Inflammatory macrophage treated with lipopolysaccharide for 4 hours (primary cell): ENCODE measurements around the gene ADGRG4.

Experiments used
- DNase-seq: peaks from one replicate; pipeline ENCODE4 v3.0.0-alpha.2; 2020

The ADGRG4 gene

DNA sequence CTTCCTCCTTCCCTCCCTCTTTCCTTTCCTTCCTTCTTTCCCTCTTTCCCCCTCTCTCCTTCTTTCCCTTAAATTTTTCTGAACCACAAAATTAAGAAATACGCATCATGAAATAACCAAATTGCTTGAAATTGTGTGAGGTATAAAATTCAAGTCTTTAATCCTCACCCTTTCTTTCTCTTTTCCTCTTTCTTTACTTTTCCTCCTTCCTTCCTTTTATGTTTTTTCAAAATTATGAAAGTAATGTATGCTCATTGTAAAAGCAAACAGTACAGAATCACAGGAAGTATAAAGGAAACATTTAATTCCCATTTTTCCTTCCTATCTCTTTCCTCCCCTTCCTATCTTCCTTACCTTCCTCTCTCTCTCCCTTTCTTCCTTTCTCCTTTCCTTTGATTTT lies 5.4 kb downstream of the ADGRG4 start:
- DNase-seq, result no peak

DNA sequence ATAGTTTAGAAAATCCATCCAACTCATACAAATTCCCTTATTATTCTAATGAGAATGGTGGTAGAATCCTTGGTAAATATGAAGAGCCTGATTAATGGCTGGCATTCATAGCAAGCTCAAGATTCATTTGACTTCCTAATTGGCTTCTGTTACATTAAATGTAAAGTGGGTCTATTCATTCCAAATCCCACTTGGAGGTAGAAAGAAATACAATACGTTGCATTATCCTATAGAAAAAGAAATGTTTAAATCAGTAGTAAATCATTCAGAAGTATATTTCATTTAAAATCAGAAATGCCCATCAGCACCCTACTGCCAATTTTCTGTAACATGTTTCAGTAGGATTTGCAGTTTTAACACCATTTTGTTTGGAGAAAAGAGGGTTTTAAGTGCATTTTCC lies 6.7 kb downstream of the ADGRG4 start:
- no peak for DNase-seq

DNA sequence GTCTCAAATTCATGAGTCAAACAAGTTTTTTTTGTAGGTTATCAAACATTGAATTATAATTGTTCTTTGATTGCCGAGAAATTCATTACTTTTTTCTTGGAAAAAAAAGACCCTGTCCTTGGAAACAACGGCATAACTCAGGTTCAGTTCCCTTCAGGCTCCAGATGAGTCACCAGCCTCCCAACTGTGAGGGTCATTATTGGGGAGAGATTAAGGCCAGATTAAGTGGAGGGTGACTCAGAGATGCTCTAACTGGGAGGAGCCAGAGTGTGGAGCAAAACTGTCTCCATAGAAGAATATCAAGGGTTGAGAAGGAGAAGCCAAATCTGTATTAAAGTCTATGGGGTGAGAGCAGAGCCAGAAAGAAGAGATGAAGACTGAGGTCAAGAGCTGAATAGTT lies 9.6 kb downstream of the ADGRG4 start:
- no peak for DNase-seq

DNA sequence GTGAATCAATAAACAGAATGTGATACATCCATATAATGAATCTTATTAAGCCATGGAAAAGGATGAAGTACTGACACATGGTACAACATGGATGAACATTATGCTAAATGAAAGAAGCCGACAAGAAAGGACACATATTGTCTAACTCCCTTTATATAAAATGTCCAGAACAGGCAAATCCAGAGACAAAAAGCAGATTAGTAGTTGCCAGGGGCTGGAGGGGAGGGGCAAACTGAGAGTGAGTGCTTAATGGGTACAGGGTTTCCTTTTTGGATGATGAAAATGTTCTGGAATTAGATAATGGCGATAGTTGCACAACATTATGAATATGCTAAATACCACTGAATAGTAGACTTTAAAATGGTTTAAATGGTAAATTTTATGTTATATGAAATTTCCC lies 17.4 kb downstream of the ADGRG4 start:
- no peak for DNase-seq

DNA sequence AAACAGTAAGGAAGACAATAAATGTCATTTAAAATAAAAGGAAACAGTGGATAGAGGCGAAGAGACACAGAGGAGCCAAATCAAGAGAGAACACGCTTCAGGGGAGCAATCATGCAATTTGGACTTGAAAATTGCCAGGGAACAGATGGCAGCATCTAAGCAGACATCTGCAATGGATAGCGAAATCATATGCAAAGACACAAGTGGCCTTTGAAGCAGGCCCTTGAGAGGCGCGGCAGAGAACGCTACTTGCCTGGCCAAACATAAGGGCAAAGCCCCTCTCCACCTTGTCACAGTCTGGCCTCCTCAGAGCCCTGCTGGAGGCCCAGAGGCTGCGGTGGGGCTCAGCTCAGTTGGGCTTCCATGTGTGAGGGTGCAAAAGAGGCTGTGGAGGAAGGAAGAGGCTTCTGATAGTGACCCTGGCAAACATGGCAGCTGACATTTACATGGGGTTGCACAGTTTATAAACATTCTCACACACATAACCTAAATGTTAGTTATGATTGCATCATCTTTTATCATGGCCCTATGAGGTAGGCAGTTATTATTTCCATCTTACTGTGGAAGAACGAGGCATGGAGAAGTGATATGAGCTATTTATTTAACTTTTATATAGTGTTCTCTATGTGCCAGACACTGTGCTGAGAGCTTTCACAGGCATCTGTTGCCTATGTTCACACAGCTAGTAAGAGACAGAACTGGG lies 18.3 kb downstream of the ADGRG4 start:
- DNase-seq, result no peak

DNA sequence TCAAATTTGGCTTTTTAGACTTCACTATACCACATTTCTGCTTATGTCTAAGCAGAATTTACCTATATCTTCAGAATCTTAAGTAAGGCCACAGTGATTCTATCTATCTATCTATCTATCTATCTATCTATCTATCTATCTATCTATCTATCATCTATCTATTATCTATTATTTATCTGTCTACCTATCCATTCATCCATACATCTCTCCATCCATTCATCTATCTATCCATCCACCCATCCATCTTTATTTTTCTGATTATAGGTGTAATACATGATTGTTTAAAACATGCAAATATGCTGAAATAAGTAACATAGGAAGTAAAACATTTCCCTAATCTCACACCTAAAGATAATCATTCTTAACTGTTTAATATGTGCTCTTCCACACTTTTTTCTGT lies 18.8 kb downstream of the ADGRG4 start:
- no peak for DNase-seq

DNA sequence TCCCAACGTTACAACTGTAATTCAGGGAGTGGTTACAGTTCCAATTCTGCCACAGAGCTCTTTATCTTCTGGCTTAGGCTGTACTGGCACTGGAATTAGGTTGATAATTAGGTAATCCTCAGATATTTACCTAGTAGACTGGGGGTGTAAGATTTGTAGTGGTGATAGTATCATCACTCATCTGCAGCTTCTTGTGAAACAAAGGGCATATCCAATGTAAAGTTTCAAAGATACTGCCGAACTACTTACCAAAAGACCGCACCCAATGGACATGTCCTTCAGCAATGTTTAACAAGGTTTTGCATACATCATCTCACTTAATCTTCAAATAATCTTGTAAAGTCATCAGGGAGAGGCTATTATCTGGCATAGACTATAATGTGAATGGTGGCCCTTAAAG lies 20.8 kb downstream of the ADGRG4 start:
- no peak for DNase-seq

DNA sequence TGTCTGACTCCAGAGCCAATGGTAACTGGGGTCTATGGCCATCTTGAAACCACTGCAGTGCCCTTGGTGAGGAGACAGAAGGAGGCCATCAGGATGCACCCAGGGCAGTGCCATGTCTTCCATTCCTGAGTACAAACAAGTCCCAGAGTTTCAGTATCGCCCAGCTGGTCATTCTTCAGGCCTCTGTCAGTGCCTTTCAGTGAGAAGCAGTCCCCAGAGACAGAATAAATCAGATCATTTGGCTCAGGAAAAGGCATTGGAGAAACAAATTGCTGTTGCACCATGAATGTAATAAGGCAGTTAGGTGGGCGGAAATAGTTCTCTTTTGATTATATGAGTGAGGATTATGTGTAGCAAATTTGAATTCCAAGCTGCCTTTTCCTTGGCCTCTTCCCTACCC lies 21.3 kb downstream of the ADGRG4 start:
- DNase-seq, result no peak

DNA sequence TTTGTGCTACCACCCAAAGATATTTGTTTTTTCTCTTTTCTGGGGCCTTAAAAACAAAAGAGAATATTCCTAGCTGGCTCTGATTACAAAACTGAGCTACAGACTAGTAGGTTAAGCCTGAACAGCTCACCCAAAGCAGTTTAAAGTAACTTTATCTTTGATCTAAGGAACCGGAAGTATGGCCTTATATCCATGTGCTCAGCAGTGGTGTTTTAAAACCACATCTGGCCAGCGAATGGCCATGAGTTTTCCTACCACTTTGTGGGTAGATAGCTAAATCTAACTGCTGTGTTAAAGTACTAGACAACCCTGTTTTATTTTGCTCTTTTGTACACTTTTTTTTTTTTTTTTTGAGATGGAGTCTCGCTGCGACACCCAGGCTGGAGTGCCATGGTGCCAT lies 24.6 kb downstream of the ADGRG4 start:
- no peak for DNase-seq

DNA sequence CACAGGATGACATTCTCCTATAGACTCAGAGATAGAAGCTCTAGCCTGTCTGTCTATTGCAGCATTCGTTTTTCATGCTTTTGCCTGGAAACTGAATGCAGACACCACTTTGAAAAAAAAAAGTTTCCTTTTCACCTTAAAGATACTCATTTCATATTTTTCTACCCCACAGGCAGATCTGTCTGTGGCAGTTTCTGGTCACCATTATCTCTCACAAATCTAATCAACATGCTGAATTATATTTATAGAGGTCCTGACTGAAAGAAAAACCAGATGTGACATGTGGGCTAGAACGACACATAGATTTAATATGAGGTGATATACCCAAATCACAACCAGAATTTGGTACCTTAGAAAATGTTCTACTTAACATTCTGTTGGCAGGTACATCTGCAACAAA lies 28.2 kb downstream of the ADGRG4 start:
- no peak for DNase-seq

DNA sequence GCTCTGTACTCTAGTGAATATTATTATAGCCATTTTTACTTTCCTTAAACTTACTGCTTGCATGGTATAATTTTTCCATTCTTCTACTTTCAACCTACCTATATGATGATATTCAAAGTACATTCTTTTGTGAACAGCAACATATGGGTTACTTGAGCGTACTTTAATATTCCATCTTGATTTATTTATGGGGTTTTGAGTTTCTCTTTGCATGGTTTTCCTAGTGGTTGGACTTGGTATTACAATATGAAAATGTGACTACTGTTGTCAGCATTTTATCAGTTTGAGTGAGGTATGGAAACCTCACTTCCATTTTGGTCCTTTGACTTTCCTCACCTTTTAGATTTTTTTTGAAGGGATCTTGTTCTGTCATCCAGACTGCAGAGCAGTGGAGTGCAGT lies 35.9 kb downstream of the ADGRG4 start:
- no peak for DNase-seq

DNA sequence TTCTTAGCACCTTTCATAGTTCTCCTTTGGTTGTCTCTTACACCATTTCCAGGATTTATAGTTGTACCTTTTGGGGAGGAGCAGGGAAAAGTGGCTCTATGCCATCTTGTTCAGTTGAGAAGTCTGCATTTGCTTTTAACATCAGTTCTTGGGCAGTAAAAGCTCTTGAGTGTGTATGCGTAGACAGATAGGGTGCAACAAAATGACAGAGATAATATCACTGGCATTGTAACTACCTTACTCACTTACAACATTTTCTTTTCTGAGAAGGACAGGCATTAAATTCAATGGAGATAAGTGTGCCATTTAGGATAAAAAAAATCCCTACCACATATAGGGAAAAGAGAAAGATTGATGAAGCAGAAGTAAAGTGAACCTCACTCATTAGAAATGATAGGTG lies 38.9 kb downstream of the ADGRG4 start:
- DNase-seq, result no peak

DNA sequence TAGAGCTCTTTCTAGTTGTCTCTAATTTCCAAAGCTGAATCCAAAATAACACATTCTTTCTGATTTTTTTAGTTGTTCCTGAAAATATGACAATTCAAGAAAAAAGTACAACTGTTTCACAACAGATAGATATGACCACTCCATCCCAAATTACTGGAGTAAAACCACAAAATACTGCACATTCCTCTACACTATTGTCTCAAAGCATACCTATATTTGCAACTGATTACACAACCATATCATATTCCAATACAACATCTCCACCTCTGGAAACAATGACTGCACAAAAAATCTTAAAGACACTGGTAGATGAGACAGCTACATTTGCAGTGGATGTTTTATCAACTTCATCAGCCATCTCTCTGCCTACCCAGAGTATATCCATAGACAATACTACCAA lies 43.6 kb downstream of the ADGRG4 start:
- no peak for DNase-seq

DNA sequence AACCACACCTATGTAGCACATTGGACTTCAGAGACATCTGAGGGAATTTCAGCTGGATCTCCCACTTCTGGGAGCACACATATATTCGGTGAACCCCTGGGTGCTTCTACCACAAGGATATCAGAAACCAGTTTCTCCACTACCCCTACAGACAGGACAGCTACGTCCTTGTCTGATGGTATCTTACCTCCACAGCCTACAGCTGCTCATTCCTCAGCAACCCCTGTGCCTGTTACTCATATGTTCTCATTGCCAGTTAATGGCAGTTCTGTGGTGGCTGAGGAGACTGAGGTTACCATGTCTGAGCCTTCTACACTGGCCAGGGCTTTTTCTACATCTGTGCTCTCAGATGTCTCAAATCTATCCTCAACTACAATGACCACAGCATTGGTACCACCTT lies 45.7 kb downstream of the ADGRG4 start:
- DNase-seq, result no peak

DNA sequence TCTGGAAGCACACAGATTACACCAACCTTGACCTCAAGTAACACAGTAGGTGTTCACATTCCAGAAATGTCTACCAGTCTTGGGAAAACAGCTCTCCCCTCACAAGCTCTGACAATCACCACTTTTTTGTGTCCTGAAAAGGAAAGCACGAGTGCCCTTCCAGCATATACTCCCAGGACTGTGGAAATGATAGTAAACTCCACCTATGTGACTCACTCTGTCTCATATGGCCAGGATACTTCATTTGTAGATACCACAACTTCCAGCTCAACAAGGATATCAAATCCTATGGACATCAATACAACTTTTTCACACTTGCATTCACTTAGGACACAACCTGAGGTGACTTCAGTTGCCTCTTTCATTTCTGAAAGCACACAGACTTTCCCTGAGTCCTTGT lies 46.9 kb downstream of the ADGRG4 start:
- DNase-seq, result no peak

DNA sequence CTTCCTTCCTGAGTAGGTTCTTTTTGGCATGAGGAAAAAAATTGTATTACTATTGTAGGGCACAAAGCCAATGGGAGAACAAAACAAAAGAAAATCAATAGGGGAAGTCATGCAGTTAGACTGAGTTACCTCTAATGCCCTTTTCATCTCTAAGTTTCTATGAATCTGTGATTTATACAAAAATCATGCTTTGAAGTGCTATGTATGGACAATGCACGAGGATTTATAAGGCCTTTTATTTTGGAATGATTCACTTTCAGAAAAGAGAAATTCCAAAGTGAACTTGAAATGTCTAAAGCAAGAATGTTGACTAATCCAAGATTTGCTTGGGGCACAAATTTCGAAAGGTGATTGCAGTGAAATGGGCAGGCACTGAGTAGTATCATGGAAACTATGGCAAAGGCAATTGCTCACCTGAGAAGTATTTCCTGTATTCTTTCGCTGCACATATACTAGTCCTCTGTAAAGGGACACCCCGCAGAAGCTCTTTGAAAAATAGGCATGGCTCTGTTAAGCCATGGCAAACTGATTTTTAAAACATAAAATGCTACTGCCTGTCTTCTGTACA lies 52.8 kb downstream of the ADGRG4 start:
- no peak for DNase-seq

DNA sequence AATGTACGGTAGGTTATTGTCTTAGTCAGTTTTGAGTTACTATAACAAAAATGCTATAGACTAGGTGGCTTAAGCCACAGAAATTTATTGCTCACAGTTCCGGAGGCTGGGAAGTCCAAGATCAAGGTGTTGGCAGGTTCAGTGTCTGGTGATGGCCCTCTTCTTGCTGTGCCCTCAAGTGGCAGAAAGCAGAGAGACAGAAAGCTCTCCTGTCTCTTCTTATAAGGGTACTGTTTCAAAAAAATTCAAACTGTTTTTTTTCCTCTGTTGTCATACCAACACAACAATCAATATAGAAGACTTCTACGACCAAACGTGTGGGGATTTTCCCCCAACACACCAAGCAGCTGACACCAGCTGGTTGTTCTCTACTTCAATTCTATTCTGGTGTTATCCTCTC lies 53.4 kb downstream of the ADGRG4 start:
- DNase-seq, result no peak

DNA sequence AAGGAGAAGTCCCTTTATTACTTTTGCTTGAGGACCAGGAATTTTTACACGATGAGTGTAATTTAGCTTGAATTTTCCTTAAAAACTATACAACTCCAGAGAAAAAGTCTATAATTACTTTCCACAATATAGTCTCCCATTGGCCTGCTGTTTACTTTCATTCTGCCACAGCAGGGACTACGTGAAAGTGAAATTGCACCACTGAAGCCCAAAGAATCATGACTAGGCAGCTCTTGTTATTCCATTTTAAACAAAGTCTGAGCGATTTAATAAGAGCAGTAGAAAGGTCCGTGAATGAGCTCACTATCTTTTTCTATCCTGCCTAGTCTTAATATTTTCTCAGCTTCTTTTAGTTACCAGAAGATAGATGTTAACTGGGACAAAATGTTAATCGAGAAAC lies 68.6 kb downstream of the ADGRG4 start:
- DNase-seq, result no peak

DNA sequence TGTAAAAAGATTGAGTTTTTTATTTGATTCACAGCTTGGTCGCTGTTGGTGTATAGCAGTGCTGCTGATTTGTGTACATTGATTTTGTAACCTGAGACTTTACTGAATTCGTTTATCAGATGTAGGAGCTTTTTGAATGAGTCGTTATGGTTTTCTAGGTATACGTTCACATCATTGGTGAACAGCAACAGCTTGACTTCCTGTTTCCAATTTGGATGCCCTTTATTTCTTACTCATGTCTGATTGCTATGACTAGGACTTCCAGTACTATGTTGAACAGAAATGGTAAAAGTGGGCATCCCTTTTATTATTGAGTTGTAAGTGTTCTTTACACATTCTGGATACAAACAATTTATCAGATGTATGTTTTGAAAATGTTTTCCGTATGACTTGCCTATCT lies 76.0 kb downstream of the ADGRG4 start:
- DNase-seq, result no peak

DNA sequence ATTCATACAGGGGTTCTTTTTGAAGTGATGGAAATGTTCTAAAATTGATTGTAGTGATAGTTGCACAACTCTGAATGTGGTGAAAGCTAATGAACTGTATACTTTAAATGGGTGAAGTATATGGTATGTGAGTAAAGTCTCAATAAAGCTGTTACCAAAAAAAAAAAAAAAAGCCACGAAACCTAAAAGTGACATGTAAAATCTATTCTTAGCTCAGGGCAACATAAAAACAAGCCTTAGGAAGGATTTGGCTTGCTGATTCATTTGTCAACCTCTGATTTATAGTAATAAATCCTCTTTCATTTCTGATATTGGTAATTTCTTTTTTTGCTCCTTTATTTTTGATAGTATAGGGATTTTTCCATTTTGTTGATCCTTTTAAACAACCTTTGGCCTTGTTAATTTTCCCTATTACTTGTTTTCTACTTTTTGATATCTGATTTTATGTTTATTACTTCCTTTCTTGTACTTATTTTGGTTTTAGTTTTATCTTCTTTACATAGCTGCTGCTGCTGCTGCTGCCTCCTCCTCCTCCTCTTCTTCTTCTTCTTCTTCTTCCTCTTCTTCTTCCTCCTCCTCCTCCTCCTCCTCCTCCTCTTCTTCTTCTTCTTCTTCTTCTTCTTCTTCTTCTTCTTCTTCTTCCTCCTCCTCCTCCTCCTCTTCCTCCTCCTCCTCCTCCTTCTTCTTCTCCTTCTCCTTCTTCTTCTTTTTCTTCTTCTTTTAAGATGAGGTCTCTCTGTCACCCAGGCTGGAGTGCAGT lies 79.4 kb downstream of the ADGRG4 start:
- DNase-seq, result no peak

DNA sequence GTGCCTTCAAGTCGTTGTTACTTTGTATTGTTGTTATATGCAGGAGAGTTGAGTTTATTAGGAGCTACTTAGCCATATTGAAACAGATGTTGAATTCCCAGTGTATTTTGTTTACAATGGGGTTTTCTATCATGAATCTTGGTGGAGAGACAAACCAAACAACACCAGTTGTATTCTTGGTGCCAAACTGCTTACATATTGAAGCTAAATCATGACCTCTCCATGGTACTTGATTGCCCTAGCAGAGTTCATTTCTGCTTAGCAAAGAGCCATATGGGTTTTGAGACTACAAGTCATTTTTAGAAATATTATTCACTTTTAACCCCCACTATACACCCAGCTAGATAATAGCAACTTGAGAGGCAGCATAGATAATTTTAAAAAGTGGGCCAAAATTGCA lies 85.4 kb downstream of the ADGRG4 start:
- DNase-seq, result no peak

DNA sequence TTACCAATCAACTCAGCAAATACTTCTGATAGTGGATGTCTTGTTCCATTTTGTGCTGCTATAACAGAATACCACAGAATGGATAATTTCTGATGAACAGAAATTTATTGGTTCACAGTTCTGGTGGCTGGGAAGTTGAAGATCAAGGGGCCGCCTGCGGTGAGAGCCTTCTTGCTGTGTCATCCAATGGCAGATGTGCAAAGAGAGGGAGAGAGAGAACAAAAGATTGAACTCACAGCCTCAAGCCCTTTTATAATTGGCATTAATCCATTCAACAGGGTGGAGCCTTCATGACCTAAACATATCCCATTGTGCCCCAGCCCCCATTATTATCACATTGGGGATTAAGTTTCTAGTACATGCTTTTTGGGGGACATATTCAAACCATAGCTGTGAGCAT lies 86.1 kb downstream of the ADGRG4 start:
- no peak for DNase-seq

DNA sequence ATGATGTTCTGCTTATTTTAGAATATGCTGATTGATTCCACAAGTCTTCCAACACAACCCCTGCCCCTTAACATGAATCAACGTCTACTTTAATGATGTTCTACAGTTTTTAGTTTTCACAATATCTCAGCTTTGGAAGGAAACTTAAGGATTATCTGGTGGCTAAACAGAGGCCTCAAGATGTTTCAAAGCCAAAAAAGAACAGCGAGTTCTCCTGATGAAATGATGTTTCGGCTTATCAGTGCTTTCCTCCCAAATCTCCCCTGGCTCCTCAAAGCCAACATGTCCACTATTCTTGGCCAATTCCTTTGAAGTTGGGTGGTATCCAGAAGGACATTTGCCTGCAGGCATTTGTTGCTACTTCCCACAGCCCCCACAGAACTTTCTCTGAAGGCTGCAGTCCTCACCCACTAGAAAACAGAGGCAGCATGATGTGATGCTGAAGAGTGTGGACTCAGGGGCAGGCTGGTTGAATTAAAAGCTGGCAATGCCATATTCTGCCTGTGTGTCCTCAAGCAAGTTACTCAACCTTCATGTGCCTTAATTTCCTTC lies 87.3 kb downstream of the ADGRG4 start:
- DNase-seq, result no peak

DNA sequence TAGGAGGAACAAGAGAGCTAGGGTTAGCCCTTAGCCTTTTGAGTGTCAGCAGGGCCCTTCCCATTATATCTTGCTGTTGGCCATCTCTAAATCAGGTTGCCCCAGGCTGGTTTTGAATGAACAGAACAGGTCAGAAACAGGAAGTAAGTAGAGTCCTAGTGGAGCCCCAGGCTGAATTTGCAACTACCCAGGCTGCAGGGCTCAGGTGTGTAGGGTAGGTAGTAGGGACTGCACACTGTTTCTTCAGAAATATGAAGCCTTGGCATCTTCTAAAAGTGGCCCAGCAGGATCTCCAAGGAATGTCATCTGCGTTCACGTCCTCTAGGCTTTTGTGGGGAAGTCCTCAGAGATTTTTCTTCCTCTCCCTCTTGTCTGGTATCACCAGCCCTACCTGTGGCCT lies 90.2 kb downstream of the ADGRG4 start:
- DNase-seq, result no peak
